ENCODE results near the gene PQBP1.

The PQBP1 gene

DNA sequence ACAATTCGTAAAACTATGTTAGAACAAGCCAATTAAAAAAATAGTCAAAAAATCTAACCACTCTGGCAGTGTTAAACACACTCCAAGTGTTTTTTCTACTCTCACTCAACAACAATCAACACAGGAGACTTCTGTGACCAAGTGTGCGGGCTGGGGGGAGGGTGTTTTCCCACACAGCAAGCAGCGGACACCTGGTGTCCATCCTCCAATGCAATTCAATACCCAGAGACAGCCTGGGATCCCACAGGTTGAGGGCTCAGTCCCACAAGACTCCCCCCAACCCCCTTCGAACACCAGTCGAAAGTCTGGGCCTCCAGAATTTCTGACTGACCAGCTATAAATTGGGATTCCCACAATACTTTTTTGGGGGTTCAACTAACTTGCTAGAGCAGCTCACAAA, 29.4 kb downstream of the PQBP1 start:
- DNase-seq, result no peak

- DNase-seq, result no peak
Measured at GRCh38 chrX:48927736-48928382, 30.1 kb downstream of the PQBP1 start.

- no peak for DNase-seq
Measured at GRCh38 chrX:48933757-48934156, 36.0 kb downstream of the PQBP1 start.

DNA sequence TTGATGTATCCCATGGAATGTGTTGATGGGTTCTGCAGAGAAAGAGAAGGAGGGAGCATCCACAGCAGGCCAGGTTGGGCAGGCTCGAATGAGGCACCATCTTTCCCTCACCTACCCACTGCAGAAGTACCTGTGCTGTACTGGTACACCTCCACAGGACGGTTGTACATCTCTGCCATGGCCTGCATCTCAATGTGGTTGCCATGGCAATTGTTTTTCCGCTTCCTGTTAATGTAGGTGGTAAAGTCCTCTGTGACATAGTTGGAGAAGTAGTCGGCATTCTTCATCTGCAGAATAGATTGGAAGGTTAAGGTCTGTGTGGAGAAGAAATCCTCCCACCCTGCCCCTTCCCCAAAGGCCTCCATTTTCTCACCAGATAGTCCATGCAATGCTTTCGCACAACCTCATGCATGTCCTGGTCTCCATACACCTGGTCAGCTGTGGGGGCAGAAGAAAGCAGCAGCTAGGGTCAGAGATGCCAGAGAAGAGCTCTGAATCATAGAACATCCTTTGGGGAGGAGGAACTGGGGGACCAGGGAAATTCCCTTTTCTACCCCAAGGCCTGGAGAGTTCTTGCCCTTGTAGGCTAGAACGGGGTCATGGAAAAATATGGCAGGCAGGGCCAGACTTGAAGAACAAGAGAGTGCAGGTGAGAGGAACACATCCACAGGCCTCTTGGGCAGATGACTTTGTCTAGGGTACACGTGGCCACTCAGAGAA, 37.0 kb downstream of the PQBP1 start:
- no peak for DNase-seq

DNA sequence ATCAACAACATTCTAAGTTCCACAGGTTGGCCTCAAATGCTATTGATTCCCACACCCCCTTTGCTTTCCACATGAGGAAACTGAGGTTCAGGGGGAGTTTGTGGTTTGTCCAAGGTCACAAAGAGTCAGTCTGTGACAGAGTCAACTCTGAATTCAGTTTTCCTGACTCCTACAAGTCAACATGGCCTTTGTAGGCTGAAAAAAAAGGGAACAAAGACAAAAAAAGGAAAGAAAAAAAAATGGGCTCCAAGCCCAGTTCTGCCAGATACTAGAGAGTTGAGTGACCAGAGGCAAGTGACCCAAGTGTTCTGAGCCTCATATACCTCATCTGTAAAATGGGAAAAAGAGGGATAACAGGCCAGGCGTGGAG, 37.6 kb downstream of the PQBP1 start:
- DNase-seq, result no peak

DNA sequence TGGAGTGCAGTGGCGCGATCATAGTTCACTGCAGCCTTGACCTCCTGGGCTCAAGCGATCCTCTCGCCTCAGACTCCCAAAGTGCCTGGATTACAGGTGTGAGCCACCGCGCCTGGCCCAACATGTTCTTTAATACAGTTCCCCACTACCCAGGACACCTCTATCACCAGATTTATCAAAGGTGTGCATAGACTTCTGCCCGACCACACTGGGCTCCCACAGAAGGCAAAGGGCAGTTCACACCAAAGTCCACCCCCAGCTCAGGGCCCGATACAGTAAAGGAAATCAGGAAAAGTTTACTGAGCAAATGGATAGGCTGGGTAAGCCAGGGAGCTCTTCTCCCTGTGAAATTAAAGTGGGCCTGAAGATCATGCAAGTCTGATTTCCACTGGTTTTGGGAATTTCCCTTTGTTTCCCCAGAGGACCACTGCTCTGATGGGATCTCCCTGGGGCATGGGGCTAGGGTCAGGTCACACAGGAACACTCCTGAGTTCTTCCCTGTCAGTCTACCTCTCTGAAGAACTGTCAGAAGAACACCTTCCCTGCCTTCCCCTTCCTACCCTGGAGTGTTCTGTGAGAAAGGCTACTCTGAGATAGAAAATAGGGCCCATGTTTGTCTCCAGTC, 38.8 kb downstream of the PQBP1 start:
- no peak for DNase-seq

DNA sequence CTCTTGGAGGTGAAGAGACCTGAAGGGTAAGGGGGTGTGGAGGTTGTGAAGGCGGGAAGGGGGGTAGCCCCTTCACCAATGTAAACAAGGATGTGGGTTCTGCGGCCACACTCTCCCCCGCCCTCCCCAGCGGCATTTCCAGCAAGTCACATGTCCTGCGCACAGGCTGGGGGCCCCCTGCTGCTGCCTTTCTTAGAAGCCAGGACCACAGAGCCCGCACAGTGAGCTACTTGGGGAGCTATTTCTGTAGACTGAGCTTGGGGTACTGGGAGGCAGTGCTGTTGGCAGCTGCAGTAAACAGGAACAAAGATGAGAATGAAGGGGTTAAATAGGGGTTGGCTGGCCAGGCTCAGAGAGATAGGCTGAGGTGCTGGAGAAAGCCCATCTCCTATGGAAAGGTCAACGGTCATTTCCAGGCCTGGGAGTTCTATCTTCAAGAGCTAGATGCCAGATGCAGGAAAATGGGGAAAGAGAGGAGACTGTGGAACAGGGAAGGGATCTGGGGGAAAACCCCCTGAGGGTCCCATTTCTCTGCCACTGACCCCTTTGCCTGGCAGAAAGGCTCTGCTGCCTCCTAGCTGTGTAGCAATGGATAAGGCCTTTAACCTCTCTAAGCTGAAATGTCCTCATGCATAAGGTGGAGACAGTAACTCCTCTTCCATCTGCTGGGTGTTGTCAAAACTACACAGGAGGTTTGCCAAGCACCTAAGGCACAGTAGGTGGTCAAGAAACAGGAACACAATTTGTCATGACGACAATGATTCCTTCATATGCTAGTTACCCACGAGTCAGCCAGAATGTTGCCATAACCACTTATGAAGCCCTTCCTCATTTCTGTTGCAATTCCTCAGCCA, 39.6 kb downstream of the PQBP1 start:
- DNase-seq, result peak; percentile 94

DNA sequence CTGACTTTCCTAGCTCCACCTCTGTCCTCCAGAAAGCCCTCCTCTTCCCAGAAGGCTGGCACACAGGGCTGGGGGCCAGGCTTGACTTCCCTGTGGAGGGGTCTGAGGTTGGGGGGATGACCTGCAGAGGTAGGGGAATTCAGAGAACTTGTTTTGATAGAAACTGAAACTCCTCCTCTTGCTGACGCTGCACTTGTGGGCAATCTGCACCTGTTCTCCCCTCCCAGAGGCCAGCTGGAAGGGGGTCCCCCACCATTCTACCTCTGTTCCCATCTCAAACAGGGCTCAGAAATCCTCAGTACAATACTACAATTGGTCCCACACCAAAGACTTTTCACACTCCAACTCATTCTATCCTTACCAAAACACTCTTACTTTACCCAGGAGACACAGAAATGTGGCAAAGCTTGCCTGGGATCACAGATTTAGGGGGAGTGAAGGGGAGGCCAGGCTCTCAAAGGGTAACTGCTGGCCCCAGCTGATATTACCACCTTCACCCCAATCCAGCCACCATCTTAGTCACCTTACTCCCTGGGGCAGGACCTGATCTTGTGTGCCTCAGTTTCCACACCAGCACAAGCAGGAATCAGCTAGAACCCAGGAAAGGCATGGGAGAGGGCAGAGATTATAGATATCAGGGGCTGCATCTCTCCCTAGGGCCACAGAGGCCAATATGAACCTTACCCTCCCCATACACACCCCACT, 41.1 kb downstream of the PQBP1 start:
- peak; percentile 89 for DNase-seq

DNA sequence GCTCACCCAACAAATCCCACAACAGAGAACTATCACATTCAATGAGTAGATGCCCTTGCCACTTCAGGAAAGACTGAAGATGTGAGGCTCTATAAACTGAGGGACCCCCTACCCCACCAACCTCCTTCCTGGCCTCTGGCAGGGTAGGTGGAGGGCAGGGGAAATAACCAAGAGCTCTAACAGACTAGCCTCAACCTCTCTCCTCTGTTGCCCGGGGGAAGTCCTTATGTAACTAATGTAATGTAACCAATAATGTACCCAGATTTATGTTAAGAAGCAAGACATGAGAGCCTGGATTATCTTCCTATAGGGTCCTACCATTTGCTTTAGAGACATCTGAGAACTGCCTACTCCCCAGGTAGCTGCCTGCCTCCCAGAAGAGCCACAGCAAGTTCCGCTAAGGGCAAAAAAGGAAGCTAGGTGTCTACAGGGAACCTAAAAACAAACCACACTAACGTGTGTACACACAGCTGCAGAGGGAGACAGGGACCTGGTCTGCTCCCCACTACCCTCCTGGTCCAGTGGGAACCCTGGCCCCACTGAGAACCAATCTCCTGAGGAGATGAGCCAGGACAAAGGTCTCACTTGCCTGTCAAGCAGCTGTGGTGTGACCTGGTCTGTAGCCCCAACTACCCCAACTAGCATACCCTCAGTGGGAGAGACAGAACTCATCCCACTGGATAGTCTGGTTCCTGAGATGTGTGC, 41.9 kb downstream of the PQBP1 start:
- DNase-seq, result no peak

GRCh38 chrX:48940404-48940955, 42.8 kb downstream of the PQBP1 start:
- DNase-seq, result no peak

- DNase-seq, result no peak
Measured at GRCh38 chrX:48942895-48943294, 45.2 kb downstream of the PQBP1 start.

GRCh38 chrX:48945517-48946348, 48.0 kb downstream of the PQBP1 start:
- peak; percentile 81 for DNase-seq

DNA sequence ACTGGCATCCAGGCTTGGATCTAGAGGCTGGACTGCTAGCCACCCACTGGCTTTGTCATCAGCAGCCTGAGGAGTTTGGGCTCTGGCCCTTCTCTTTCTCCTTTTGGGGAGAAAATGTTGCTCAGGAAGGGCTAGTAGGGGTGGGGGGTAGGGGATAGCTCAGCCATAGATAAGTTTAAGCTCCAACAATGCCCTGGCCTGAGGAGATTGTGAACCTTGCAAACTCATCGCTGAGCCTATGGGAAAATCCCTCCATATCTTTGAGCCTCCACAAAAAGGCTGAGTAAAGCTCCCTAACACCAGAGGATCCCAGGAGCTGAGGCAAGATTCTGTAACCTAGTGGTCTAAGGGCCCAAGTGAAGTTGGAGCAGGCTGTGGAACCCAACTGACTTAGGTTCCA, 50.9 kb downstream of the PQBP1 start:
- no peak for DNase-seq

All from activated effector memory CD4-positive, alpha-beta T cell treated with anti-CD3 and anti-CD28 coated beads, Interleukin-2, amount 50 U/mL, for 16 hours (primary cell).